ENCODE measurements around the gene KDM4B.

The KDM4B gene

GRCh38 chr19:5013761-5014160 lies 44.8 kb downstream of the KDM4B start:
- no peak for DNase-seq (ENCODE audit: low spot score)

- DNase-seq (ENCODE audit: low spot score), result no peak
Observed at GRCh38 chr19:5014941-5015340, 46.0 kb downstream of the KDM4B start.

- DNase-seq (ENCODE audit: low spot score), result no peak
Observed at GRCh38 chr19:5016268-5016667, 47.4 kb downstream of the KDM4B start.

GRCh38 chr19:5016781-5017180 lies 47.9 kb downstream of the KDM4B start:
- no peak for DNase-seq (ENCODE audit: low spot score)

- DNase-seq (ENCODE audit: low spot score), result no peak
Observed at GRCh38 chr19:5017235-5017634, 48.3 kb downstream of the KDM4B start.

GRCh38 chr19:5018224-5019015 lies 49.5 kb downstream of the KDM4B start:
- peak; percentile 86 for DNase-seq (ENCODE audit: low spot score)

- no peak for DNase-seq (ENCODE audit: low spot score)
Observed at GRCh38 chr19:5020368-5020767, 51.5 kb downstream of the KDM4B start.

- DNase-seq (ENCODE audit: low spot score), result no peak
Observed at GRCh38 chr19:5021046-5021445, 52.1 kb downstream of the KDM4B start.

- DNase-seq (ENCODE audit: low spot score), result no peak
Observed at GRCh38 chr19:5022066-5022860, 53.4 kb downstream of the KDM4B start.

GRCh38 chr19:5023128-5023571 lies 54.2 kb downstream of the KDM4B start:
- no peak for DNase-seq (ENCODE audit: low spot score)

GRCh38 chr19:5024282-5024681 lies 55.4 kb downstream of the KDM4B start:
- no peak for DNase-seq (ENCODE audit: low spot score)

- no peak for DNase-seq (ENCODE audit: low spot score)
Observed at GRCh38 chr19:5025027-5025426, 56.1 kb downstream of the KDM4B start.

- DNase-seq (ENCODE audit: low spot score), result no peak
Observed at GRCh38 chr19:5026706-5027273, 57.9 kb downstream of the KDM4B start.

- no peak for DNase-seq (ENCODE audit: low spot score)
Observed at GRCh38 chr19:5028229-5028886, 59.4 kb downstream of the KDM4B start.

- peak; percentile 66 for DNase-seq (ENCODE audit: low spot score)
Observed at GRCh38 chr19:5029596-5029995, 60.7 kb downstream of the KDM4B start.

- no peak for DNase-seq (ENCODE audit: low spot score)
Observed at GRCh38 chr19:5030136-5030820, 61.4 kb downstream of the KDM4B start.

GRCh38 chr19:5030822-5031221 lies 61.9 kb downstream of the KDM4B start:
- no peak for DNase-seq (ENCODE audit: low spot score)

- DNase-seq (ENCODE audit: low spot score), result peak; percentile 95
Observed at GRCh38 chr19:5031231-5032100, 62.6 kb downstream of the KDM4B start.

GRCh38 chr19:5032101-5032967 lies 63.4 kb downstream of the KDM4B start:
- DNase-seq (ENCODE audit: low spot score), result no peak
